Fibroblast of lung (primary cell): Measurements from ENCODE around the gene TMEM163. TPM values are rescaled to one million over a fixed set of nuclear protein-coding genes. Genes with fewer than 3 reads are reported as not detected.

Experiments
- DNase-seq, 2 donors: peaks; one replicate each; pipeline versions ENCODE4 v3.0.0 to v3.0.0-alpha.2; 2010; ENCODE audit warnings: low read depth in 2 of 2
- H2AFZ ChIP-seq: 2 replicates; pipeline ENCODE4 v1.5.1; 2012; ENCODE audit warnings: low read length, control low read depth, inconsistent platforms
- H3K27ac ChIP-seq: 2 replicates; pipeline ENCODE4 v1.5.1; 2011; ENCODE audit warnings: low read length, control low read depth; ENCODE audit not compliant: insufficient read depth
- H3K27me3 ChIP-seq: 2 replicates; pipeline ENCODE4 v1.5.1; 2011; ENCODE audit warnings: mild to moderate bottlenecking, low read length; ENCODE audit not compliant: control insufficient read depth, insufficient read depth
- H3K36me3 ChIP-seq: 2 replicates; pipeline ENCODE4 v1.5.1; 2011; ENCODE audit warnings: low read length; ENCODE audit not compliant: control insufficient read depth, insufficient read depth
- H3K4me1 ChIP-seq: 2 replicates; pipeline ENCODE4 v1.5.1; 2011; ENCODE audit warnings: low read length; ENCODE audit not compliant: control insufficient read depth, insufficient read depth; ENCODE audit errors: extremely low read depth
- H3K4me2 ChIP-seq: 2 replicates; pipeline ENCODE4 v1.5.1; 2011; ENCODE audit warnings: low read length, control low read depth; ENCODE audit not compliant: insufficient read depth; ENCODE audit errors: extremely low read depth
- H3K4me3 ChIP-seq, 4 experiments: fragments of 200-600 bp in 1 of 4; sonication (generic) in 1 of 4; replicated peaks in 1 of 4; 2 replicates each; pipeline ENCODE4 v1.5.1; 2011 to 2016; ENCODE audit warnings: low read length in 4 of 4, low read depth in 3 of 4, mild to moderate bottlenecking in 3 of 4, control low read depth in 2 of 4, inconsistent platforms in 1 of 4, mixed read lengths in 1 of 4; ENCODE audit not compliant: insufficient read depth in 1 of 4; ENCODE audit errors: control extremely low read depth in 1 of 4
- H3K79me2 ChIP-seq: 2 replicates; pipeline ENCODE4 v1.5.1; 2012; ENCODE audit warnings: mild to moderate bottlenecking, low read length, inconsistent platforms; ENCODE audit not compliant: control insufficient read depth, insufficient read depth
- H3K9ac ChIP-seq: 2 replicates; pipeline ENCODE4 v1.5.1; 2011; ENCODE audit warnings: mild to moderate bottlenecking, low read length, control low read depth; ENCODE audit not compliant: insufficient read depth
- H3K9me3 ChIP-seq: 2 replicates; pipeline ENCODE4 v1.5.1; 2012; ENCODE audit warnings: low read depth, low read length; ENCODE audit not compliant: control insufficient read depth, insufficient read depth
- H4K20me1 ChIP-seq: 2 replicates; pipeline ENCODE4 v1.5.1; 2011; ENCODE audit warnings: low read length; ENCODE audit not compliant: control insufficient read depth, insufficient read depth; ENCODE audit errors: extremely low read depth
- EZH2 ChIP-seq: IDR thresholded peaks from 2 replicates; pipeline ENCODE4 v1.5.1; 2012; ENCODE audit warnings: low read length, control low read depth, mild to moderate bottlenecking; ENCODE audit errors: missing control alignments
- polyA plus RNA-seq, 2 donors: library from polyadenylated mRNA; depleted of rRNA in 1 of 2; stranded (reverse) in 1 of 2; unstranded in 1 of 2; fragments of >200 nt; gene quantifications; 2 replicates each; pipeline ENCODE4 v1.2.1, GENCODE V29; 2011 to 2012; ENCODE audit warnings: missing spikeins in 1 of 2
- total RNA-seq: library from RNA; depleted of rRNA; stranded (reverse); fragments of >200 nt; gene quantifications from 2 replicates; pipeline ENCODE4 v1.2.1, GENCODE V29; 2014
- TF ChIP-seq, protein P1 (sequence below), 2 donors: IDR thresholded peaks in 1 of 2; conservative IDR thresholded peaks in 1 of 2; 1 replicate in 1 of 2; 2 replicates in 1 of 2; pipeline ENCODE4 v1.5.1; 2011 to 2012; ENCODE audit warnings: low read length in 2 of 2, control low read depth in 1 of 2, inconsistent platforms in 1 of 2, low read depth in 1 of 2, mild to moderate bottlenecking in 1 of 2

Gene TMEM163
- total and polyA plus RNA-seq, 2 donors (not counting 1 experiment from before 2014, with no cell fraction given), result under 0.01 to 0.03 TPM

DNA sequence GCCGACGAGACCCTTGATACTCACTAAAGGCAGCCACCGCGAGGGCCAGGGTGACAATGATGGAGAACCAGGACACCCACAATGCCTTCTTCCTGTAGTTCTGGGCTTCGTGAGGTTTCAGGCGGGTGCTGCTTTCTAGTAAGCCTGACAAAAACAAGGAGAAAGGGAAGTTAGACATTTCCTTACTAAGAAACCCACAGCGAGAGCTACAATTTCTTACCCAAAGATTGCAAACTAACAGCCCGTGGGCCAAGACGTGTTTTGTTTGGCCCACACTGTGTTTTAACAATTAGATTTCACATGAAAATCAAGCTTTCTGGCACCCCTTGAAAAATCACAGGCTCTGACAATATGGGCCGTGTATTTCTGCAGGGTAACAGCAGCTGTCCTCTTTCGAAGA is 5.6 kb downstream of the TMEM163 start:
- no peaks in the 10 kb centered on the region for H3K36me3 ChIP-seq
- no peaks in the 10 kb centered on the region for H3K4me1 ChIP-seq
- no peaks in the 10 kb centered on the region for H3K9me3 ChIP-seq
- no peak for TF ChIP-seq EZH2
- TF ChIP-seq, protein P1, sequence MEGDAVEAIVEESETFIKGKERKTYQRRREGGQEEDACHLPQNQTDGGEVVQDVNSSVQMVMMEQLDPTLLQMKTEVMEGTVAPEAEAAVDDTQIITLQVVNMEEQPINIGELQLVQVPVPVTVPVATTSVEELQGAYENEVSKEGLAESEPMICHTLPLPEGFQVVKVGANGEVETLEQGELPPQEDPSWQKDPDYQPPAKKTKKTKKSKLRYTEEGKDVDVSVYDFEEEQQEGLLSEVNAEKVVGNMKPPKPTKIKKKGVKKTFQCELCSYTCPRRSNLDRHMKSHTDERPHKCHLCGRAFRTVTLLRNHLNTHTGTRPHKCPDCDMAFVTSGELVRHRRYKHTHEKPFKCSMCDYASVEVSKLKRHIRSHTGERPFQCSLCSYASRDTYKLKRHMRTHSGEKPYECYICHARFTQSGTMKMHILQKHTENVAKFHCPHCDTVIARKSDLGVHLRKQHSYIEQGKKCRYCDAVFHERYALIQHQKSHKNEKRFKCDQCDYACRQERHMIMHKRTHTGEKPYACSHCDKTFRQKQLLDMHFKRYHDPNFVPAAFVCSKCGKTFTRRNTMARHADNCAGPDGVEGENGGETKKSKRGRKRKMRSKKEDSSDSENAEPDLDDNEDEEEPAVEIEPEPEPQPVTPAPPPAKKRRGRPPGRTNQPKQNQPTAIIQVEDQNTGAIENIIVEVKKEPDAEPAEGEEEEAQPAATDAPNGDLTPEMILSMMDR (conservative IDR thresholded peaks at IDR 0.05 in 1 of 2, IDR thresholded peaks at IDR 0.05 in 1 of 2; ENCODE audit: low read depth in 1 of 2, low read length in 2 of 2), result no peak
- no peak overlapping the region for H3K9ac ChIP-seq
- H3K79me2 ChIP-seq, result no peaks in the 10 kb centered on the region
- H3K27ac ChIP-seq, result no peak overlapping the region
- H3K4me2 ChIP-seq, result no peak overlapping the region
- H3K27me3 ChIP-seq, result peaks cover 26% of the 10 kb centered on the region
- no peak for DNase-seq
- no peaks in the 10 kb centered on the region for H4K20me1 ChIP-seq
- no peak overlapping the region for H2AFZ ChIP-seq
- H3K4me3 ChIP-seq, result no peak overlapping the region

DNA sequence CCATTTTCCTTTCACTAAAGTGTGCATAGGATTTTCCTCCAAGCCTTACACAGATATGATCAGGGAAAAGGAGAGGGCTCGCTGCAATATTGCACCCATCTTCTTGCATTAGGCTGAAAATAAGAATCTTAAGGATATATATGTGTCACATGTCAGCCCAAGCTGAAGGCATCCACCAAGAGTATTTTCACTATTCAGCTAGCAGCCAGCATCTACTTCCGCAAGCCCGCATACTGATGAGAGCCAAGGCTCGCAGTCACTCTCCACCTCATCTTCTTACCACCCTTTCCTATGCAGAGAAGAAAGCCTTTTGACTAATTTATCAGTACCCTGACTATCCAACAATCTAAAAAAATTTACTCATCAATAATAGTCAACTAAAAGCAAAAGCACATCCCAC is 6.1 kb downstream of the TMEM163 start:
- Histone ChIP-seq H3K27ac (no peak overlapping the region), H4K20me1 (no peaks in the 10 kb centered on the region), H3K36me3 (no peaks in the 10 kb centered on the region), H3K9ac (no peak overlapping the region), H3K4me2 (no peak overlapping the region), H3K4me3 (no peak overlapping the region), H3K27me3 (peaks cover 22% of the 10 kb centered on the region), H3K79me2 (no peaks in the 10 kb centered on the region), H3K9me3 (no peaks in the 10 kb centered on the region), H3K4me1 (no peaks in the 10 kb centered on the region), H2AFZ (no peak overlapping the region)
- TF ChIP-seq, protein P1 (conservative IDR thresholded peaks at IDR 0.05 in 1 of 2, IDR thresholded peaks at IDR 0.05 in 1 of 2; ENCODE audit: low read depth in 1 of 2, low read length in 2 of 2), result no peak
- no peak for TF ChIP-seq EZH2
- no peak for DNase-seq

DNA sequence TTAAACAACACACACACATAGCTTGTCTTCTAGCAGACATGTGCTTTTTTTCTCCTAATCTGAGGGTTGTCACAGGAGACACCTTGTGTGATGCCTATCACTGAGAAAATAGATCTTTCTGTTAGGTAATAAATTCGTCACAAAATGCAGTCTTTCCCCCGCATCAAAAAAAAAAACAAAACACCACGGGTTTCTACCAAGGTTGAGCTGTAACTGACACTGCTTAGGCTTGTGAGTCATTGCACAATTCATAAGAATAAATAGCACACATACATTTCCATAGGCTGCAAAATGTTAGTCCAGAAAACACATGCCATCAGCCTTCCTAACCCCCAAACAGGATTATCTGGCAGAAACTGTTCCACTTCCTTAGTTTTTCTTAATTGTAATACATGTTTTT is 6.5 kb downstream of the TMEM163 start:
- H3K4me3 ChIP-seq, result no peak overlapping the region
- H3K9me3 ChIP-seq, result no peaks in the 10 kb centered on the region
- H2AFZ ChIP-seq, result no peak overlapping the region
- no peaks in the 10 kb centered on the region for H3K4me1 ChIP-seq
- H4K20me1 ChIP-seq, result no peaks in the 10 kb centered on the region
- H3K27ac ChIP-seq, result no peak overlapping the region
- H3K4me2 ChIP-seq, result no peak overlapping the region
- DNase-seq, result no peak
- H3K27me3 ChIP-seq, result peaks cover 18% of the 10 kb centered on the region
- H3K79me2 ChIP-seq, result no peaks in the 10 kb centered on the region
- H3K9ac ChIP-seq, result no peak overlapping the region
- TF ChIP-seq, protein P1 (conservative IDR thresholded peaks at IDR 0.05 in 1 of 2, IDR thresholded peaks at IDR 0.05 in 1 of 2; ENCODE audit: low read depth in 1 of 2, low read length in 2 of 2), result no peak
- no peak for TF ChIP-seq EZH2
- no peaks in the 10 kb centered on the region for H3K36me3 ChIP-seq
